ENCODE data around the gene ATP8B4.

Gene ATP8B4

GRCh38 chr15:49919034-49919433 lies 200.0 kb downstream of the ATP8B4 start:
- DNase-seq, result no peak

DNA sequence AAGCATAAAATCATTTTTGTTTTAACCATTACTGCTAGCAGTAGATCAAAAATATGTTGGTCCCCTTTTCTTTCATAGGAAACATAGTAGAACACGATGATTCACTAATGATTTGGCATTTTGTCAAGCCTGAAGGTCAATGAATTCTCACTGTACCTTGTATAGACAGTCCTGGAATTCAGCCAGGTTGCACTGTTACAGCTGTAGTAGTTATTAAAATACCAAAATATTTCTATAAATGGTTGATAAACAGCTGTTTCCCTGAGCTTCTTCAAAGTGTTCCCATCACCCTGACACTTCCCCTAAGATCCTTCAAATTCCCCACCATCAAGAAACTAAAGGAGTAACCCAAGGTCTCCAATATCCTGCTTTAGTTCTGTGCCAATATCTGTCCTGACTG lies 200.9 kb downstream of the ATP8B4 start:
- peak; percentile 23 for DNase-seq

GRCh38 chr15:49916998-49917397 lies 202.0 kb downstream of the ATP8B4 start:
- no peak for DNase-seq

- DNase-seq, result no peak
Observed at GRCh38 chr15:49915822-49916221, 203.2 kb downstream of the ATP8B4 start.

DNA sequence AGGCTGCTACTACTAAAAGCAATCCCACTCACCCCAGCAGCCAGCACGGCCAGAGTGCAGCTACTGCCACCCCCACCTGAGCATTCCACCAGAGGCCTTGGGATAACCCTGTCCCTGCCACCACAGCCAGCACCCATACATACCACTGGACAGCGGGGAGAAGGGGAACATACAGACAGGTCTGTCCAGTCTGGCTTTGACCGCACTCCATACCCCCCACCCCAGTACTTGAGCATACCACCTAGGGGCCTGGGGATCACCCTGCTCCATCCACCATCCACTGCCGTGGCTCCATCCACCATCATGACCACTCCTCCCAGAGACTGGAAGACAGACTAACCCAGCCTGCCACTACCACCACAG lies 210.1 kb downstream of the ATP8B4 start:
- DNase-seq, result no peak

- DNase-seq, result no peak
Observed at GRCh38 chr15:49908236-49908932, 210.6 kb downstream of the ATP8B4 start.

DNA sequence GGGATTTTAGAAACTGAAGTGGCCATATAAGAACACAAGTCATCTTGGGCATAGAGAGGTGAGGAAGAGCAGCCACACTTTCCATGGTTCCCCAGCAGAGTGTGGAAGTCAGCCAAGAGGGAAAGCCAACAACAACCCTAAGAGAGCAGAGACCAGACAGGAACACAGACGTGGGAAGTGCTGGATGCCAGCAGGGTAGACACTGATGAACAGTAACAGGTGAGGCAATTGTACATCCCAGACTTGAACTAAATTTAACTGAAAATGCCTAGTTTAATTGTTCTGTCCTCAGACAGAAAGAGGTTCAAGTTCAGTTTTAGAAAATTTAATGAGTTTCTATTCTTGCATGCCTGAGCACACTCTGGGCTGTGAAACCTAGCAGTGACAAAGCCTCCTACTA lies 212.1 kb downstream of the ATP8B4 start:
- DNase-seq, result no peak

GRCh38 chr15:49905221-49905620 lies 213.8 kb downstream of the ATP8B4 start:
- no peak for DNase-seq

DNA sequence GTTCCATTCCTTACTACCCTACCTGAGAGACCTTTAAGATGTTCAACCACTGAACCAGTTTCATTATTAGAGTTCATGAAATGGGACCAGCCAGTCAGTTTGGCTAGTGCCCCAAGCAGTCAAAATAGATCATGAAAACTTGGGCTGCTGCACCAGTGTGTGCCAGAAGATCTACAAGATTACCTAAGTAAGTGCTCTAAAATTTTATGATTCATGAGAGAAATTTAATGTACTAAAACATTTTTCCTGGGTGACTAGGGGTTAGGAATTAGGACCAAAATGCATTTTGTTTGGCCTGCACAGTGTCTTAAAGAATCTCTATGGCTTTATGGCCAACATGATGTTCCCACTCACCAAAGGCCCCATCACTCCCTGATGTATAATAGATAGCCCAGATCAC lies 214.7 kb downstream of the ATP8B4 start:
- DNase-seq, result peak; percentile 22

GRCh38 chr15:49902685-49903501 lies 216.1 kb downstream of the ATP8B4 start:
- DNase-seq, result peak; percentile 28

DNA sequence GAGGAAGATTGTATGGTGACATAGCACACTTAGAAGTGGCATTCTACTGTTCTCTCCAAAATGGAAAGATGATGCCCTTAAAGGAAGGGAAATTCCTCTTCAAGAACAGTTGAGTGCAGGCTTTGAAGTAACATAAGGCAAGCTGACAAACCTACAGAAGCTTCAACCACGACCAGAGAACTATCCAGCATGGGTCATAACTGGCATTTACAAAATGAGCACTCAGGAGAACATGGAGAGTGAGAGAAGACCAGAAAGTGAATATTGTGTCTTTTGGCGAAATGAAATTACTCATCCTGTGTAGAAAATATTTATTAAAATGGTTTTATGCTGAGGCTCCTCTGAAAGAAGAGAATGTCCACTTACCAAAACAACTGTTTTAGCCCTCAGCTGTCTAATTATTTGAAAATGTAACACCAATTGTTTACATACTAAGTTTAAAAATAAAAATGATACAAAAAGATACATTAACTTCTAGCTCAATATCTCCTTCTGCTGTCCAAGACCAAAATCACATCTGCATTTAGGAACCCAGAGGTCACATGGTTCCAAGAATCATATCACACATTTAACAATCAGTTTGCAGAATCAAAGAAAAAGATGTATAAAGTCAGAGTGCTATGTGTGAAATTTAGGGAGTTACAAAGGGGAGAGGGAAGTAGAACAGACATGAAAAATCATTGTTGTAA lies 216.9 kb downstream of the ATP8B4 start:
- peak; percentile 33 for DNase-seq

DNA sequence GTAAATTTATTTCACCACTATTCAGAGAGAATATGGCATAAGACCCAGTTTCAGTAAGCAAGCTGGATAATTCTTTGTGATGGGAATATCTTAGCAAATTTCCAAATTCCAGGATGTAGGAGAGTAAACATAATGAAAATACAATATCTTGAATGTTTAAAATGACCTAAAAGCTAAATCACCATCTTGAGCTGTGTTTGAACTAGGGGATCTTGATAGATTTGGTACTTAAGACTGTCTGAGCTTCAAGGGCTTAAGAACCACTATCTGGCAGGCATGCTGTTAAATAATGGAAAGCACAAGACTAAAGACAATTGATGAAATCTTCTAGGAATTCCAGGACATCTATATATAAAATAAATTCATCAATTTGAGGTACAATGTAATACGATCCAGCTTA lies 217.7 kb downstream of the ATP8B4 start:
- no peak for DNase-seq

GRCh38 chr15:49900903-49901235 lies 218.2 kb downstream of the ATP8B4 start:
- no peak for DNase-seq

- DNase-seq, result no peak
Observed at GRCh38 chr15:49900006-49900902, 218.8 kb downstream of the ATP8B4 start.

DNA sequence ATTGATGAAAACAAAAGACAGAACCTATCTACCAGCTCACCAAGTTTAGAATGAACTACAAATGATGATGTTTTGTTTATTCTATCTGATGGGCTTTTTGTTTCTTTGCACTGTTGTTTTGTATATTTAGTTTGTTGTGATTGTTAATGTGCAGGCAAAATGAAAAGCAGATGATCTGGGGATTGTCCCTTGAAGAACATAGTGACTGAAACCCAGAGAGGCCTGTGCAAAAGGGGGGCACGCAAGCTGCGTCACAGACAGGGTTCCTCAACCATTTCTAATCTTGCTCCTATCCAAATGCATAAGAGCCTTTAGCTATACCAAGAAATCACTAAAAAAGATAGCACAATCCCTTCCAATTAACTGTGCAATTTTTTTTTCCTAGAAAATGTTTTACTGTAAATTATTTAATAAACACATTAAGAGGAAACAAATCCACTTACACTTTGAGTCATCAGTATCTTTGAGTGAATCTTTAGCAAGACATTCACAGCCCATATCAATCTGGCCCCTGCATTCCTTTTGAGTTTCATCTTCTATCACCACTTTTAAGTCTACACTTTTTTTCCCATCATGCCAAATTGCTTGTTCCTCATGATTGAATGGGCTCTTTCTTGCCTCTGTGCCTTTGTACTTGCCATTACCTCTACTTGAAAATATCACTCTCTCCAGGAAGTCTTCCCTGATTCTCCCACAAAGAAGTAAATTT lies 220.3 kb downstream of the ATP8B4 start:
- no peak for DNase-seq

- no peak for DNase-seq
Observed at GRCh38 chr15:49898097-49898496, 220.9 kb downstream of the ATP8B4 start.

DNA sequence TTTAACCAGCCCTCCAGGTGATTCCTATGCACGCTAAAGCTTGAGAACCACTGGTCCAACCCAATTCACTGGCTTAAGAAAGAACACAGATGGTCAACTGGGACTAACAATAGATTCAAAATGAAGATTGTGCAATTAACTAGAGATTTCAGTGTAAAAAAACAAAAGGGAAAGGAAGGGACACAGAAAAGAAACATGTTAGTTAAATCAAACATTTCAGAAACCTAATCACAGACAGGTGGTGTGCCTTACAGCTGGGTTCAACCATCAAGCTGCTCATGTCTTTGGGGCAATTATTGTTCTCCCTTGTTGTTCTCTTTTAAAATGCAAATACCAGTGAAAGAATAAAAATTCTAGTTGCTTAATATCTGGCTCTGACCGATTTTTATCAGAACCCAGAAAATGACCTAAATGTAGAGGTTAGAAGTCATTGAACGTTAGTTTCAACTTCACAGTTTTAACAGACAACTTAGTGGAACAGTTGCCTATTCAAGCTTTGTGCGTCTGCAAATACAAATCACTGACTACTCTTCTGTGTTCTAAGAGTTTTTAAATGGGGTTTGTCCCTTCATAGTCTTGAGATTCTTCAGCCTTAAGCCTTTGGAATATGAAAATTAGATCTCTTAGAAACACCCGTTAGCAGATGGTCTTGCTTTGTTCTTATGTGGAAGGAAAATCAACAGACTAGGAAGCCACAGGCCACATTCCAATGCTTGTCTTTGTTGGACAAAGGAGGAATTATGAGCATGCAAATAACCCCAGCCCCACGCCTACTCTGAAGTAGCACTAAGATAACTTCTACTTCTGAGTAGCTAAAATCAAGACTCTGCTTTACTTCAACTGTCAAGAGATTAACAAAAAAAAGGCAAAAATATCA lies 223.4 kb downstream of the ATP8B4 start:
- DNase-seq, result no peak

GRCh38 chr15:49890689-49891088 lies 228.3 kb downstream of the ATP8B4 start:
- no peak for DNase-seq

GRCh38 chr15:49889536-49889935 lies 229.5 kb downstream of the ATP8B4 start:
- DNase-seq, result no peak

GRCh38 chr15:49888734-49889133 lies 230.3 kb downstream of the ATP8B4 start:
- DNase-seq, result no peak

DNA sequence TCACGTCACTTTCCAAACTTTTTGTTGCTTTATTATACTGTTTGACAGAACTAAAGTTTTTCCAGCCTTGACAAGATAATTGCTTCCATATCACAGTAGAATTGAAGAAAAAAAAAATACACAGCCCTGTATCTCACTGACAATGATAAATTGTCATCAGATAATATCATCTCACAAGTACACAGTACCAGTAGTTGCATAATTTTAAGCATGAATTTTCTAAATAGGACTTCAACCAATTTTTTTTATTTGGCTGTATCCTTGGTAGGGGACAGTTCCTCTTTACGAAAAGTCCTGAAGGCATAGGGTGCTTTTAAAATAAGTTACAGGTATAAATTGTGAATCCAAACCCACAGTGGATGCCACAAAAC lies 230.7 kb downstream of the ATP8B4 start:
- no peak for DNase-seq

Data from EL (cell line).